Activated T-helper 9 cell treated with anti-CD3 and anti-CD28 coated beads, Interleukin-2, amount 50 U/mL, for 16 hours (primary cell): ENCODE results near the gene PNPLA7.
"Not testable (repeated sequence)": the region's sequence is repeated elsewhere in the genome, so short reads cannot be mapped to it uniquely, and the experiment has no call there.

Source experiments
- DNase-seq: peaks from one replicate; pipeline ENCODE4 v3.0.0-alpha.2; 2020; ENCODE audit warnings: low read depth

Gene PNPLA7

DNA sequence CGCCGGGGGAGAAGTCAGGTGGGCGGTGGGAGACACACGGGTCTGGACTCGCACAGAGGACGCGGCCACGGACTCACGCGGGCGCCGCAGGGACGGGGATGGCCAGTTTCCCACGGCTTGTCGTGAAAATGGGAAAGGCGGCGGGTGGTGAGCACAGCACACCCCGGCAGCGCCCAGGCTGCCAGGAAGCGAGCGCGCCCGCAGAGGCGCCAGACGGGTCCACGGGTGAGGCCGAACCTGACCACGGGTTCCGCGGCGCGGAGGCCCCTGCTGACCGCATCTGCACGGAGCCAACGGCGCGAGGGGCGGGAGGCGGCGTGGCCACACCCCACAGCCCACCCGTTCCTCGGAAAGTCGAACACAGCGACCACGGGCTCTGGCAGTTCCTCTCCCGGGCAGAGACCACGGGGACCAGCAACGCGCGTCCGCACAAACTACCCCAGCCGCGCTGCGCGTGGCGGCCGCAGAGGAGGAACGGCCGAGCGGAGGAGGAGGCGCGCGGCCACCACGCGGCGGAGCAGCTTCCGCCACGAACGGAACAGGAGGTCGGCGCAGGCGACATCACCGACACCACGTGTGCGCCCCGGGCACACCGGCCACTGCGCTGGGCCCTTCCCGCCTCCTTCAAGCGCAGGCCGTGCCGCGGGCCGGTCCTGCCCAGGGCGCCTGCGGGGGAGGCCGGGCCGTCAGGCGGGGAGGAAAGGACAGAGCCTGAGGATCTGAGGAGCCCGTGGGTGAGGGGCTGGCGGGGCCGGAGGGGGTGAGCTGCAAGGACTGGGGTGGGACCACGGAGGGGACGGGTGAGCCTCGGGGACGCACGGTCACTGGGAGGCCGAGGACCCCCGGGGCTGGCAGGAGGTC lies 132.8 kb downstream of the PNPLA7 start:
- DNase-seq: no peak

DNA sequence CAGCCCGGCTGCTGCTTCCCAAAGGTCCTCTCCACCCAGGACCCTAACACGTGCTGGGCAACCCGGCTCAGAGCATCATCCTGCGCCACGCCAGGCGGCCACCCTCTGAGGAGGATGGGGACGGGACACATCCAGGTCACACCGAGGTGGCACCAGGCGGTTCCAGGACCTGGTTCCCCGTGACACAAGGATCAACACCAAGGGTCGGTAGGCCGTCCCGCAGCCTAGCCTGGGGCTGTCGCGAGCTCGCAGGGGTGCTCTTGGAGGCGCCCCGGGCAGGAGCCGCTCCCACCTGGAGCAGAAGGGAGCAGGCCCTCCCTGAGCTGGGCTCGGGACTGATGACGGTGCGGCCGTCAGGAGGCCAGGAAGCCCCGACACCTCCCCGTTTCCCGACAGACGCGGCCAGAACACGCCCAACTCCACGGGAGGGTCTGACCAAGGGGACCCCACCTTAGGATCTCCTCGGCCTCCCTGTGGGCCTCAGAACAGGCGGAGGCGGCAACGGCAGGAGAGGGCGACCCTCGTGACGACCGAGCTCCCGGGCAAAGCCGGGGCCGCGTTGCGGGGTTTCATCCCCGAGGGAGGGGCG lies 133.5 kb downstream of the PNPLA7 start:
- DNase-seq: no peak

DNA sequence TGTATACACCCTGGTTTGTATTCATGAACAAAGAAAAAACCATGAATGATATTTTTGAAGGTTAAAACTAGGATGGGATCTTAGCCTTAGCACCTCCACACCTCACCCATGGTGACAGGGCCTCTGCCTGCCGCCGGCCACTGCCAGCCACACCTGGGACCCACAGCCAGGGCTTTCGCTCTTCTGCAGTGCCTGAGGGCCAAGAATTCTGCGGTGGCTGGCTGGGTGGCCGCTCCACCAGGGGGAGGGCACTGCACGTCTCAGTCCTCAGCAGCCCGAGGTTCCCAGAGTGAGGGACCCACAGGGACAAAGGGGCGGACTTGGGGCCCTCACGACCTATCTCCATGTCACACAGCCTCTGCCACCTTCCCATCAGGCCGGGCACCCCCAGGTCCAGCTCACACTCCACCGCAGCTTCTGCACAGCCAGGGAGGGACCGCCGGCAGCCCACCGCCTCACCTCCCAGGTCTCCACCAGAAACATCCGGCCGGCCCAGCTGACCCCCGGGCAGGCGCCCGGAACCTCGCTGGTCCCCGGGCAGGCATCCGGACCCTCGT lies 134.1 kb downstream of the PNPLA7 start:
- no peak for DNase-seq

DNA sequence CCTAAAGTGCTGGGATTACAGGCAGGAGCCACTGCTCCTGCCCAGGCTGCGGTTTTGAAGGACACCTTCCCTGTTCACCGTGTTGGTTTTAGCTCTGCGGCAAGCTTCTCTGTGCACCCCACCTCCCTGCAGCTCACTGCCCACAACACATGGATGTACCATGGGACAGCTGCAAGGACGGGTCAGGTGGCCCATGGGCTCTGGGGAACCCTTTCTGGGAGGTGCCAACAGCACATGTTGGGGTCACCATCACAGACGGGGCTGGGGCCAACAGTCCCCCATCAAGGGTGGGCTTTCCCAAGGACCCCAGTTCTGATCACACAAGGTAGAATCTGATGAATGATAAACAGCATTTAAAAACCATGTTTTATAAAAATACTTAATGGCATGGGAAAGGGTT lies 134.8 kb downstream of the PNPLA7 start:
- no peak for DNase-seq

DNA sequence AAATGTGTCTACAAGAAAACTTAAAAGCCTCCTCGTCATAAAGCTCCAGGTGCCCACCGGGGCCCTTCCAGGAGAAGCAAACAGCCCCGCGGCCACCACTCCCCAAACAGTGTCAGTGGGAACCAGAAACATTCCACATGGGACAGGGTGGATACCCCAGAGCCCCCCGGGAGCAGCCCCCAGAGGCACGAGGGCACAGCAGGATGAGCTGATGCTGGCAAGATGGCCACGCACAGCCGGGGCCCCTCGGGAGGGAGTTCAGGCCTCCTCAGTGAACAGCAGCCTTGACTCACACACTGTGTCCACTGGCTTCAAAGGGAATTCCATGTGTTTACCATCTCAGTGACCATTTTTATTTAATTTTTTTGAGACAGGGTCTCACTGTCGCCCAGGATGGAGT lies 137.8 kb downstream of the PNPLA7 start:
- DNase-seq: no peak

DNA sequence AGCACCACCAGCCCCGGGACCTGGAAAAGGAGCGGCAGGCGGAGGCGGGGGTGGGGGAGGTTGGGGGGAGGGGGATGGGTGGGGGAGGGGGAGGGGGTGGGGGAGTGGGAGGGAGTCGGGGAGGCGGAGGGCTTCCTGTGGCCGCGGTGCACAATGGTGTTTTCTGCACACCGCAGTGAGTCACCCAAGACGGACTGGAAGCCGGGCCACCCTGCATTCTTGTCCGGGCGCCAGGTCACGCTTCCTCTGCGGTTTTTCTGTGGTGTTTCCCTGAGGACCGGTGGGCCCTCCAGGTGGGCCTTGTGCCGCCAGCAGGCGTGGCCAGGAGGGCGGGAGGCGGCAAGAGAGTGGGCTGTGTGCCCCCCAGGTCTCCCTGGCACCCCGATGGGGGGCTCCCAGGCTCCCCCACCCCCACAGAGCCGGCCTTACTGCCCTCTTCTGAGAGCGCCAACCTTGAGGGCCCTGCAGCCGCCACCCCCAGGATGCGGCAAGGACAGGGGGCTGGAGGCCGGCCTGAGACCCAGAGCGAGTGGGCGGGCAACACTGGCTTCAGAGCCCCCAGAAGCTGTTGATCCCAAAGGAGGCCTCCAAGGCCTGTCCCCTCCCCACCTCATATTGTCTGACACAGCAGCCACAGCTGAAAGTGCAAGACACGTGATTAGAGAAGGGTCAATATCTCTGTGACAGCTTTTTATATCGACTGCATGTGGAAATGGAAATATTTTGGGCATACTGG lies 138.4 kb downstream of the PNPLA7 start:
- DNase-seq: no peak

DNA sequence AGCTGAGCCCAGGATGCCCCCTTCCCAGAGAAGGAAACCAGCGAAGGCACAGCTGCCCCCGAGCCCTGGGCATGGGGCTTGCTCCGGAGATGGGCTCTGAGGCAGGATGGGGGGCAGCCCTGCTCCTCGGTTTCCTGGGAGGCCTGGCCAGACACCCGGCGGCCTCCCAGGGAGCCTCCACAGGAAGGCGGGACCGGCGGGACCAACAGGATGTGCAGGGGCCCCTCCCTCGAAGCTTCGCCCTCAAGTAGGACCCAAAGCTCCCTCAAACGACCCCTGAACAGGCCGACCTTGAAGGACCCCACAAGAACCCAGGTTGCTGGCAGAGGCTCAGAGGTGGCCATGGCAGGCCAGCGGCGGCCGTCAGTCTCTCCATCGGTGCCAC lies 138.9 kb downstream of the PNPLA7 start:
- no peak for DNase-seq

DNA sequence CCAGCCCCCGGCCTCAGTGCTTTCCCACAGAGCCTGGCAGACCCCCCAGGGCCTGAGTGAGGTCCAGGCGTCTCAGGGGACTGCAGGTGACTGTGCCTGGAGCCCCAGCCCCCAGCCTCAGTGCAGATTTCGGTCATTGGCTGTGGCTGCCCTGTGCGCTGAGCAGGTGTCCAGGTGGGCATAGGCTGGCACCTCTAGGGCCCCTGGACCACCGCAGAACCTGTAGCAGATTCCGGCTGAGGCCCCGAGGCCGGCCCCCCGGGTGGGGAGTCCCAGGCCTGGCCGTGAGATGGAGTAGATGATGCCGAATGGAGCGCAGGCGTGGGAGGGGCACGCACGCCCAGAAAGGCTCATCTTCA lies 139.3 kb downstream of the PNPLA7 start:
- DNase-seq: no peak

DNA sequence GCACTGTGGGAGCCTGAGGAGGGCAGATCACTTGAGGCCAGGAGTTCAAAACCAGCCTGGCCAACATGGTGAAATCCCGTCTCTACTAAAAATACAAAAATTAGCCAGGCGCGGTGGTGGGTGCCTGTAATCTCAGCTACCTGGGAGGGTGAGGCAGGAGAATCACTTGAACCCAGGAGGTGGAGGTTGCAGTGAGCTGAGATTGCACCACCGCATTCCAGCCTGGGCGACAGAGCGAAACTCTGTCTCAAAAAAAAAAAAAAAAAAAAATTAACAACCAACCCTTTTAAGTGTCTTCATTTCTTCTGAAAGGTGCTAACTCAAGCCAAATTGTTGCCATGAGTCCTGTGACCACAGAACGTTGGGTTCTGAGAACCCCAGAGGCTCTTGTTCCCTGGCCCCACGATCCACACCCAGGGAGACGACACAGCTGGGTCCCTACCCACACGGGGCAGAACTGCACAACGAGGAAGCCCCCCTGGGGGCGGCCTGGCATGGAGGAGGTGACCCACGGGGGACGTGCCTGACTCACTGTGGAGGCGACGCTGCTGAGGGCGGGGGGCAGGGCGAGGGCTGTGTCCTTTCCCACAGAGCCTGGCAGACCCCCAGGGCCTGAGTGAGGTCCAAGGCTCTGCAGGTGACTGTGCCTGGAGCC lies 139.8 kb downstream of the PNPLA7 start:
- DNase-seq: not testable (repeated sequence)
